Activated CD8-positive, alpha-beta memory T cell treated with anti-CD3 and anti-CD28 coated beads for 4 hours (primary cell): Measurements from ENCODE around the gene KLHDC4.
"Not testable (repeated sequence)": the region's sequence is repeated elsewhere in the genome, so short reads cannot be mapped to it uniquely, and the experiment has no call there.

Experiments
- DNase-seq, 2 donors: peaks; one replicate each; pipeline ENCODE4 v3.0.0-alpha.2; 2020; ENCODE audit warnings: low read depth in 2 of 2

KLHDC4 gene

DNA sequence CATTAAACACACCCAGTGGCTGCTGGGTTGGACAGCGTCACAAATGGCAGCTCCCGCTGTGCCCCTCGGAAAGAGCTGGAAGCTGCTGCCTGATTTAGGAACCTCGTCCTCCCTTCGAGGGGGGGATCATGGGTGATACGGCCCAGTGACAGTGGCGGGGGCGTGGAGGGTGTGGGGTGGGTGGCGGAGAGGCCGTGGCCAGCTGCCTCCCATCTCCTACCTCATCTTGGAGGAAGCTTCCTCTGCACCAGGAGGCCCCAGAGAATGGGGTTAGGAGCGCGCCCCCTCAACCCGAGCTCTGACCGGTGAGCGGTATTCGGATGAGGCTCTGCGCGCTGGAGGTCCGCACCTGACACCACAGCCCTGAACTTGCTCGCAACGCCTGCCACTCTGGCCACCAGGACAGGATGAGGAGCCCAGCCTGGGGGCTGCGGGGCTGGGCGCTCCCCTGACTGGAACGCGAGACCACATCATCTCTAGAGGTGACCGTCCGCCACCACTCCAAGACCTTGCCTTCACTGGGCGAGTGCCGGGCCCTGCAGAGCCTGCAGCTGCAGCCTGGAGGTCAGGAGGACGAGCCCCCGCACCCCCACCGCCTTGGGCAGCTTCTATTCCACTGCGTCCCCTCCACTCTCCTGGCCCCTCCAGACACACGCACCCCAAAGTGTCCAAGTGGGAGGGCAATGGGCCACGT is 80.9 kb downstream of the KLHDC4 start:
- no peak for DNase-seq

DNA sequence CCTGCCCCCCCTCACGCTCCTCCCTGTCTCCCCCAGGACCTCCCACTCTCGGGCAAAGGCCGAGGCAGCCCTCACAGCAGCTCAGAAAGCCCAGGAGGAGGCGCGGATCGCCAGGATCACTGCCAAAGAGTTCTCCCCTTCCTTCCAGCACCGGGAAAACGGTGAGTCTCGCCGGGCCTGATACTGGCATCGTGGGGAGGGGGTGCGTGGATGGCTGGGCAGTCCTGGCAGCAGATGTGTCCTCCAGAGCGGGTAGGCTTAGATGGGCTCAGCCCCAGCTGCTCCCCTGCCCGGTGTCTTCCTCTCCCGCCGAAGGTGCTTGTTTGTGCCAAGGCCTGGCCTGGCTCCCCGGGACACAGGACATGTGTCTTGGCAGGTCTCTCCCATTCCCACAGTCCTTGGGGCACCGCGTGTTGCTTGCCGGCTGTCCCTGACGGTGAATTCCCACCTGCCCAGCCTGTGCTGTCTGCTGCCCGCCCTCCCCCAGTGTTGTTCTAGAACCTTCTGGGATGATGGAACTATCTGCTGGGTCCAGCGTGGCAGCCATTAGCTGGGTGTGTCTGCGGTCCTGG is 81.6 kb downstream of the KLHDC4 start:
- no peak for DNase-seq

DNA sequence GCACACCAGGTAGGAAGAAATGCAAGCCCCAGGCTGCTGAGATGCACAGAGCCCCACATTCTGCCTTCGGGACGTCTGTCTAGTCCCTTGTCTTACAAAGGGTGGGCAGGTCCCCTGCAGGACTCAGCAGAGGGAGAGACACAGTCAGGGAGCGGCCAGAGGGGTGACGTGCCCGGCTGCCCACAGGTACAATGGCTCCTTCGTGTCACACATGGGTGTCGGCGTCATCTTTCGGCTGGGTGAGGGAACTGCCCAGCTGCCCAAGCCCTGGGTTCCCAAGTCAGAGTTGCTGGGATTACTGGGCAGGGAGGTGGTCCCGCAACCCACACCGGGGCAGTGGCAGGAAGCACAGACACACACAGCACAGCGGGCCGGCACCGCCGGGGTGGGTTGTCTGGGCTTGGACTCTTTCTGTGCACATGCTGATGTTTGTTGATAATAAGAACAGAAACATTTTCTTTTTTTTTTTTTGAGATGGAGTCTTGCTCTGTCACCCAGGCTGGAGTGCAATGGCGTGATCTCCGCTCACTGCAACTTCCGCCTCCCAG is 82.9 kb downstream of the KLHDC4 start:
- no peak for DNase-seq

DNA sequence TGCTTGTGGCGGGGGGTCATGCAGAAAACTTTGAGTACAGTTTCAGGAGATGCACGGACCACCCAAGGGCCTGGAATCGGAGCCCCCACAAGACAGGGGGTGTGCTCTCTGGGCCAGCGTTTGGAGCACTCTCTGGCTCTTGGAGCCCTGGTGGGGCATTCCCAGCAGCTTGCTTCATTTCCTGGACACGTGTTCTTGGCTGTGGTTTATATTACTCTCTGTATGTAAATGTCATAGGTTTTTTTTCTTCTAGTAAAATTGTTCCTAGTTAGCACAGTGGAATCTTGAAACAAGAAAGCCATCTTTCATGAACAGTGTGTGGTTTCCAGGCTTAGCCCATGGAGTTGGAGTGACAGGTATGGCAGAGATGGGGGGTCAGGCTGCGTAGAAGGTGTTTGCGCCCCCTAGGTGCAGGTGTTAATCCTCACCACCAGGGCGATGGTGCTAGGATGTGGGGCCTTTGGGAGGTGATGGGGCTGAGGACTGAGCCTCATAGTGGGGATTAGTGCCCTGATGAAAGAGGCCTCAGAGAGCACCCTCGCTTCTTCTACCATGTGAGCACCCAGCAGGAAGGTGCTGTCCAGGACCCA is 83.7 kb downstream of the KLHDC4 start:
- DNase-seq: no peak

DNA sequence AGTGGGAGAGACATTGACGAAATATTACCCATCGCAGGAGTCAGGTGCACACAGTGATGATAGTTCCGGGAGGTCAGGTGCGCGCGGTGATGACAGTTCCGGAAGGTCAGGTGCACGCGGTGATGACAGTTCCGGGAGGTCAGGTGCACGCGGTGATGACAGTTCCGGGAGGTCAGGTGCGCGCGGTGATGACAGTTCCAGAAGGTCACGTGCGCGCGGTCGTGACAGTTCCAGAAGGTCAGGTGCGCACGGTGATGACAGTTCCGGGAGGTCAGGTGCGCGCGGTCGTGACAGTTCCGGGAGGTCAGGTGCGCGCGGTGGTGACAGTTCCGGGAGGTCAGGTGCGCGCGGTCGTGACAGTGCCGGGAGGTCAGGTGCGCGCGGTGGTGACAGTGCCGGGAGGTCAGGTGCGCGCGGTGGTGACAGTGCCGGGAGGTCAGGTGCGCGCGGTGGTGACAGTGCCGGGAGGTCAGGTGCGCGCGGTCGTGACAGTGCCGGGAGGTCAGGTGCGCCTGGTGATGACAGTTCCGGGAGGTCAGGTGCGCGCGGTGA is 84.7 kb downstream of the KLHDC4 start:
- DNase-seq: not testable (repeated sequence)

- no peak for DNase-seq
Observed at GRCh38 chr16:87680272-87680644, 85.5 kb downstream of the KLHDC4 start.

GRCh38 chr16:87679593-87680271 is 86.1 kb downstream of the KLHDC4 start:
- DNase-seq: no peak

DNA sequence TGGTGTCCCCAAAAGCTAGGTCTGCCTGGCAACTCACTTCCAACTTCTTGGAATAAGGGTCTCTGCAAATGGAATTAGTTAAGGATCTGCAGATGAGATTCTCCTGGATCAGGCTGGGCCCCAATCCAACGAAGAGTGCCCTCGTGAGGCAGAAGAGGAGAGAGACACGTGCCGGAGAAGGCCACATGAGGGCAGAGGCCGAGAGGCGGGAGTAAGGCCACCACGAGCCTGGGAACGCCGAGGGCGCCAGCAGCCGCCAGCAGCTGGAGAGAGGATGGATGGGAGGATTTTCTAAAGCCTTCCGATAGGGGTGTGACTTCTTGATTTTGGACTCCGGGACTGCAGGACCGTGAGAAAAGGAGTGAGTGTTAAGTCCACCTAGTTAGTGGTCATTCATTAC is 87.2 kb downstream of the KLHDC4 start:
- no peak for DNase-seq

DNA sequence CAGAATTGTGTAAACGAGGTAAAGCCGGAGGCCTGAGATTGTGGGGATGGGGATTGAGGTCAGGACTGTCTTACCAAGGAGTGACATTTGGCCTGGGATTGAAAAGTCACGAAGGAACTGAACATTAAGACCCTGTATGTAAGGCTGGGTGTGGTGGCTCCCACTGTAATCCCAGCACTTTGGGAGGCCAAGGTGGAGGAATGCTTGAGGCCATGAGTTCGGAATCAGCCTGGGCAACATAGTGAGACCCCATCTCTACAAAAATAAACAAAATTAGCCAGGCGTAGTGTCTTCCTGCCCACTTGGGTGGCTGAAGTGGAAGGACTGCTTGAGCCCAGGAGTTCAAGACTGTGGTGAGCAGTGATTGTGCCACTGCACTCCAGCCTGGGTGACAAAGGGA is 88.0 kb downstream of the KLHDC4 start:
- no peak for DNase-seq

DNA sequence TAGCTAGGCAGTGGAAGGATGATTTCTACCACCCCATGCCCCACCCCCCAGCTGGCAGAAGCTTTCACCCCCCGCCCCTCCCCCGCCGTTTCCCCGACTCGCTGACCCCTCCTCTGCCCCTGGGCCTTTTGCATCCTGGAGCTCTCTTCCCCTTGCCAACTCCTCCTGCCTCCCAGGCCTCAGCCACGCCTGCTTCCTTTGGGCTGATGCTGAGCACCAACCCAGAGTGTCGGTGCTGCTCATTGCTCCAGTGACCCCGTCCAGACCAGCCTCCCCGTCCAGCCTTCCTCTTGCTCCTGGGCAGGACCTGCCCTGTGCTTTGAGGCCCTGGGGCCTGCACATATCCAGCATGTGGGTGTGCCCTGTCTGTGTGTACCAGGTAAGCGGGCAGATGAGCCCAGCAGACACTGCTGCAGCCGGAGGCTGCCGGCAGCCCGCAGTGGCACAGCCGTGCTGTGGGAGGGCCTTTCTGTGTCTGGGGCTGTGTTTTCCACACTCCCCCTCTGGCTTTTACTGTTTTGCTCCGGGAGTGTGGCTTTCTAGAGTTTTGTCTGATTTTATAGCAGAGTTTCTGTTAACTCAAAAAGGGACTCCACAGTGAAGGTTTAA is 90.6 kb downstream of the KLHDC4 start:
- no peak for DNase-seq

DNA sequence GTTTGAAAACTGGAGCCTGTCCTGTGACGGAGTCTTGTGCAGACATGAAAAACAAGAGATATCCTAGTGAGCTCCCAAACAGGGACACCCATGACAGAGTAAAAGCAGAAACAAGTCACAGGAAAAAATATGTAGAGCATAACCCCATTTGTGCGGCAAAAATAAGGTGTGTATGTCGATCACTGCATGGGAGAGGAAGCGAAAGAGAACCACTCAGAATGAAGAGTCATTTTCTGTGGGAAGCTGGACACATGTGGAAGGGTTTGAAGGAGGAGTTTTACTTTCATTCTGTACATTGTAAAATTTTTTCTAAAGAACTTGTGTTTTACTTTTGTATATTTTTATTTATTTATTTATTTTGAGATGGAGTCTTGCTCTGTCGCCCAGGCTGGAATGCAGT is 91.4 kb downstream of the KLHDC4 start:
- DNase-seq: no peak

- DNase-seq: no peak
Observed at GRCh38 chr16:87671715-87672270, 94.0 kb downstream of the KLHDC4 start.

GRCh38 chr16:87671221-87671620 is 94.6 kb downstream of the KLHDC4 start:
- DNase-seq: no peak

DNA sequence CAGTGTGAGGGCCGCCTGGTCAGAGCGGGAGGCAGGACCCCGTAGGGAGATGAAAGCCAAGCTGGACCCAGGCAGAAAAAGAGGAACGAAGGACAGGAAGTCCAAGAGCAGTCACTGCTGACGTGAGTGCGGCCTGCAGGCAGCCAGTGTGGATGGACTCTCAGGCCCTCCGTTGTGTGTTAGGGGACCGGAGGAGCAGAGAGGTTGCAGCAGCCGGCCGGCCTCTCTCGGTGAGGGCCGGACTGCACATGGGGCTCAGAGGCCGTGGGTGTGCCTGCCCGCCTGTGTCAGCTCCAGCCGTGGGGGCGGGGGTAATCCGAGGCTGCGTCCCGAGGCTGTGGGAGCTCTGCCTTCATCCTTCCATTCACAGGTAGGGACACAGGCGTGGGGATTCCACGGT is 96.1 kb downstream of the KLHDC4 start:
- DNase-seq: no peak

DNA sequence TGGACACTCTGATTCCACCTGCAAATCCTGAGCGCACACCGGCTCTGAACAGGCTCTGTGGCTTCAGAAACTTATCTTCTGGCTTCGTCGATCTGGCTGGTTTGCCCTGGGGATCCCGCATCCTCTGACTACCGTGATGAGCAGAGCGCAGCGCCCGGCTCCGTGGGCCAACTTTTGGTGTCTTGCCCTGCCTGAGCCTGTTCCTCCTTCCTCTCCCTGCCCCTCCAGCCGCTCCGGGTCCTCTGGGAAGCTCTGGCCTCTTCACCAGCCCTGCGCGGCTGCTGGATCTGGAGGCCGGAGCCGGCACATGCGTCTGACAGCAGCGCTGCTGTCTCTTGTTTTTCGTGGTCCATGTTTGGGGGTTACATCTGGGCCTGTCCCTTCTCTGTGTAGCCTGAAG is 97.8 kb downstream of the KLHDC4 start:
- no peak for DNase-seq

DNA sequence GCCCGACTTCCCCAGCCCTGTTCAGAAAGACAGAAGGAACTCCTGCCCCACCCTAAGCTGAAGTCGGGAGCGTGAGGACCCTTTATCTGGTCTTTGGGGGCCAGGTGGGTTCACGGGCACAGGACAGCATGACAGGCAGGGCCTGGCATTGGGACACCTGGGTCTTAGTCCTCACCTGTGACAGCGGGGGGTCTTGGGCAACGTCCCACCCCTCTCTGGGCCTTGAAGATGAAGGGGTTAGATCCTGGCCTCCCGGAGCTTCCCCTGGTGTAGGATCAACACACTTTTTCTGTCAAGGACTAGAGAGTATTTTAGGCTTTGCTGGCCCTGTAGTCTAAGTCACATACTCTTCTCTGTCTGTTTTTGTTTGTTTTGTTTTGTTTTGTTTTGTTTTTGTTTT is 98.3 kb downstream of the KLHDC4 start:
- DNase-seq: no peak

DNA sequence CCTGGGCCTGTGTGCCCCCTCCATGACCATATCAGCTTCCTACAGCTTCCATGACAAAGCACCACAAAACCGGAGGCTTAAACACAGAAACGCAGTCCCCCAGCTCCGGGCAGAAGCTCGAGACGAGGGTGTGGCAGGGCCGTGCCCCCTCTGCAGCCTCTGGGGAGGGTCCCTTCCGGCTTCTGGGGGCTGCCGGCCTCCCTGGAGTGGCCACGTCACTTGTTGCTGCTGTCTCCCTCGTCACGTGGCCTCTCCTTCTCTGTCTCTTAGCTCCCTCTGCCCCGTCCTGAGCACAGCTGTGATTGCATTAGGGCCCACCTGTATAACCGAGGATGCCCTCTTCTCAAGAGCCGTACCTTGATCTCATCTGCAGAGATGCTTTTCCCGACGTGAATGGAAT is 98.9 kb downstream of the KLHDC4 start:
- no peak for DNase-seq

- no peak for DNase-seq
Observed at GRCh38 chr16:87665193-87665592, 100.6 kb downstream of the KLHDC4 start.

- DNase-seq: no peak
Observed at GRCh38 chr16:87664792-87665191, 101.0 kb downstream of the KLHDC4 start.

DNA sequence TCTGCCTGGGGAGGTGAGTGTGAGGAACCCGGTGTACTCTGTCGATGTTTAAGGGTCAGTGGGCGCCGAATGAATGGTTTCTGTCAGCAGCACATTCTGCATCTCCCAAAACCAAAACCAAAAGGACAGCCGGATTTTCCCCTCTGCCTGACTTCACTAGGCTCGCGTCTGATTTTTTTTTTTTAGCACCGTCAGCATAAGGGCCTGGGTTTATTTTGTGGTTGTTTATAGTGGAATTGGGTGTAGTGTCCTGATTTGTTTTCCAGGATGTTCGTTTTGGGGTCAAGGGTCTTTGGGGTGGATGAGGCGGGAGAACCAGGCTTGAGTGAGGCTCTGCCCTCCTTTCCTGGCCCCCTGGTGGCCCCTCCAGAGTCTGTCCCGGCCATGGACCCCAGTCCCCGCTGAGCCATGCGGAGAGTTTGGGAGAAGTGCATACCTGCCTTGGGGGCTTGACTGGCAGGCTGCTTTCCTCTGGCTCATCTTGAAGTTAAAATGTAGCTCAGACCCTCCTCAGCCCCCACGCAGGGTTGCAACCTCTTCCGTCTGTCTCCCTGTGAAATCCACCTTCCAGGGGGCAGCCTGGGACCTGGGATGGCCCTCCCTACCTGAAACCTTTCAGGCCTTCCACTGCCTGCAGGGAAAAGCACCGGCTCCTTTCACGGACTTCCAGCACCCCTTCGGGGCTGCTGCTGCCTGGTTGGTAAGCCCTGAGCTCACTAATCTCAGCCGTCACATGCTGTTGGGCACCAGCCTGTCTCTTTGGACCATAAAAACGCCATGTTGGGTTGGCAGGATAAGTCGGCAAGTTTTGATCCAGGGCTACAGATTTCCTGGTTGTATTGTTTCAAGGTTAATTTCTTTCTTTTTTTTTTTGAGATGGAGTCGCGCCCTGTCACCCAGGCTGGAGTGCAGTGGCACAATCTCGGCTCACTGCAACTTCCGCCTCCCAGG is 103.3 kb downstream of the KLHDC4 start:
- DNase-seq: no peak

DNA sequence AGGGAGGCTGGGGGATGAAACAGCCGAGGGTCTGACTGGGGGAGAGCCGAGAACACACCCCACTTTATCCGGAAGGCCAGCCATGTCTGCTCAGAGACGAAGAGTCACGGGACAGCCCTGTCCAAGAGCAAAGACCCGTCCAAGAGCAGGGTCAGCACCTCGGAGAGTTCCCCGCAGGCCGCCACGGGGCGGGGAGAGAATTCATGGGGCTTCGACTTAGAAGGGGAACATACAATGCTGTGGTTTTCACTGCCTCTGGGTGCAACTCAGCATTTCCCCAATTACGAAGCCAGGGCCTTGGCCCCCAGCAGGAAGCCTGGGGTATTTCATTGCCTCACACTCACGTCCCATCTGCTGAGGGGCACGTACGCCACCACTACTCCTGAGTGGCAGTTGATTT is 104.2 kb downstream of the KLHDC4 start:
- DNase-seq: no peak
